Measurements from ENCODE around the gene CCDC171. TPM values are rescaled to one million over a fixed set of nuclear protein-coding genes. Genes with fewer than 3 reads are reported as not detected.

Gene CCDC171
- total RNA-seq, 4 donors from 2014 or later, result 1.1 to 5.1 (median 3.6) TPM

DNA sequence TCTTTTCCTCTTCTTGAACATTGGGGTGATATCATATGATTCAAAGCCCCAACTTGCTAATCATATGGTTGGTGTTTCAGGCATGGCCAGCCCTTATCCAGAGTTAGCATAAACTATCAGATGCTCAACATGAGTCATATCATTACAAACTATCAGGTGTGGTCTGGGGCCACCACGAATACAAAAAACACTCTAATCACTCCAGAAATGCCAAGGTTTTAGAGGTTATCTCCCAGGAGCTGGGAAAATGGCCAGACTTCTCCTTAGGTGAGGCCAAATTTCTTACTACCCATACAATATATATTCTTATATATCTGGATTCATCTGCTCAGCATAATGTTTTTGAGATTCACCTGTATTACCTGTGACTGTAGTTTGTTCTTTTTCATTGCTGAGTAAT is 210.5 kb downstream of the CCDC171 start:
- H3K4me3 ChIP-seq, result no peak overlapping the region
- no peaks in the 10 kb centered on the region for H3K9me3 ChIP-seq
- TF ChIP-seq EP300 (IDR thresholded peaks at IDR 0.05; ENCODE audit: low read depth), result no peak
- H3K27ac ChIP-seq, result no peak overlapping the region
- H3K4me1 ChIP-seq, result no peaks in the 10 kb centered on the region
- DNase-seq, result no peak
- no peaks in the 10 kb centered on the region for H3K36me3 ChIP-seq
- 73 to 80% methylated on average over 1 of the region's 1 CpG for WGBS, 2 donors (ENCODE audit: low coverage in 1 of 2)
- in situ Hi-C loops (cut with MboI; ENCODE audit: low pct_ligation_motif_present in 1 of 4, low pct_unique_long_range_greater_than_20kb in 1 of 4, low sequenced_read_pairs in 3 of 4), result loop anchor here in 1 of 4 donors (10.0 kb wide), 1 partner anchor 61 kb away; no protein-coding TSS in a partner anchor
- intact Hi-C loops (cut with DNase I; ENCODE audit: low total_unique reads), result no loop called here
- H3K27me3 ChIP-seq, result no peaks in the 10 kb centered on the region

- in situ Hi-C loops (cut with MboI; ENCODE audit: low pct_ligation_motif_present in 1 of 4, low pct_unique_long_range_greater_than_20kb in 1 of 4, low sequenced_read_pairs in 3 of 4) (loop anchor here in 1 of 4 donors (10.0 kb wide), 1 partner anchor 61 kb away; no protein-coding TSS in a partner anchor), intact Hi-C loops (cut with DNase I; ENCODE audit: low total_unique reads) (no loop called here)
- no peak overlapping the region for H3K27ac ChIP-seq
- 86 to 97% methylated on average over 2 of the region's 2 CpGs for WGBS, 2 donors (ENCODE audit: low coverage in 1 of 2)
- H3K4me3 ChIP-seq, result no peak overlapping the region
- no peaks in the 10 kb centered on the region for H3K36me3 ChIP-seq
- no peak for DNase-seq
- TF ChIP-seq POLR2AphosphoS5 (IDR thresholded peaks at IDR 0.05) (no peak), EP300 (IDR thresholded peaks at IDR 0.05; ENCODE audit: low read depth) (no peak), POLR2A (IDR thresholded peaks at IDR 0.05) (no peak)
- TF ChIP-seq, protein P1, sequence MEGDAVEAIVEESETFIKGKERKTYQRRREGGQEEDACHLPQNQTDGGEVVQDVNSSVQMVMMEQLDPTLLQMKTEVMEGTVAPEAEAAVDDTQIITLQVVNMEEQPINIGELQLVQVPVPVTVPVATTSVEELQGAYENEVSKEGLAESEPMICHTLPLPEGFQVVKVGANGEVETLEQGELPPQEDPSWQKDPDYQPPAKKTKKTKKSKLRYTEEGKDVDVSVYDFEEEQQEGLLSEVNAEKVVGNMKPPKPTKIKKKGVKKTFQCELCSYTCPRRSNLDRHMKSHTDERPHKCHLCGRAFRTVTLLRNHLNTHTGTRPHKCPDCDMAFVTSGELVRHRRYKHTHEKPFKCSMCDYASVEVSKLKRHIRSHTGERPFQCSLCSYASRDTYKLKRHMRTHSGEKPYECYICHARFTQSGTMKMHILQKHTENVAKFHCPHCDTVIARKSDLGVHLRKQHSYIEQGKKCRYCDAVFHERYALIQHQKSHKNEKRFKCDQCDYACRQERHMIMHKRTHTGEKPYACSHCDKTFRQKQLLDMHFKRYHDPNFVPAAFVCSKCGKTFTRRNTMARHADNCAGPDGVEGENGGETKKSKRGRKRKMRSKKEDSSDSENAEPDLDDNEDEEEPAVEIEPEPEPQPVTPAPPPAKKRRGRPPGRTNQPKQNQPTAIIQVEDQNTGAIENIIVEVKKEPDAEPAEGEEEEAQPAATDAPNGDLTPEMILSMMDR (IDR thresholded peaks at IDR 0.05), result no peak
- no peaks in the 10 kb centered on the region for H3K27me3 ChIP-seq
- no peaks in the 10 kb centered on the region for H3K9me3 ChIP-seq
- H3K4me1 ChIP-seq, result no peaks in the 10 kb centered on the region
Measured at GRCh38 chr9:15764131-15764530, 211.3 kb downstream of the CCDC171 start.

- in situ Hi-C loops (cut with MboI; ENCODE audit: low pct_ligation_motif_present in 1 of 4, low pct_unique_long_range_greater_than_20kb in 1 of 4, low sequenced_read_pairs in 3 of 4), result loop anchor here in 1 of 4 donors (10.0 kb wide), 1 partner anchor 55 kb away; no protein-coding TSS in a partner anchor
- no peaks in the 10 kb centered on the region for H3K4me1 ChIP-seq
- intact Hi-C loops (cut with DNase I; ENCODE audit: low total_unique reads), result no loop called here
- 15 to 79% methylated on average over 2 to 5 of the region's 5 CpGs for WGBS, 2 donors (ENCODE audit: low coverage in 1 of 2)
- H3K27ac ChIP-seq, result no peak overlapping the region
- H3K9me3 ChIP-seq, result no peaks in the 10 kb centered on the region
- no peaks in the 10 kb centered on the region for H3K36me3 ChIP-seq
- H3K27me3 ChIP-seq, result no peaks in the 10 kb centered on the region
- no peak for DNase-seq
- no peak for TF ChIP-seq POLR2A (IDR thresholded peaks at IDR 0.05)
- no peak for TF ChIP-seq EP300 (IDR thresholded peaks at IDR 0.05; ENCODE audit: low read depth)
- TF ChIP-seq, protein P1 (IDR thresholded peaks at IDR 0.05), result no peak
- no peak for TF ChIP-seq POLR2AphosphoS5 (IDR thresholded peaks at IDR 0.05)
- no peak overlapping the region for H3K4me3 ChIP-seq
Measured at GRCh38 chr9:15769547-15769946, 216.7 kb downstream of the CCDC171 start.

DNA sequence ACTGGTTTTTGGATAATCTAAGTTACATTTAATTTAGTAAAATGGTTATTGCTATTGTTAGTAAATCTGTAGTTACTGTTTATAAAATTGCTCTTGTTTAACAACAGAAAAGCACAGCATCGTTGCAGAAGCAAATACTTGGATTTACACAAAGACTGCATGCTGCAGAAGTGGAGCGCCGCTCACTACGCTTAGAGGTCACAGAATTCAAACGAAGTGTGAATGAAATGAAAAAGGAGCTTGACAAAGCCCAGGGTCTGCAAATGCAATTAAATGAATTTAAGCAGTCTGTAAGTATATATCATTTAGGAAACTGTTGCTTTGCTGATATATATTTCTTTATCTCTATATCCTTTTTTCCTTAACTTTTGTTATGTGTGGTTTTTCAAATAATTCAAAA is 226.0 kb downstream of the CCDC171 start:
- H3K27ac ChIP-seq, result no peak overlapping the region
- intact Hi-C loops (cut with DNase I; ENCODE audit: low total_unique reads) (no loop called here), in situ Hi-C loops (cut with MboI; ENCODE audit: low pct_ligation_motif_present in 1 of 4, low pct_unique_long_range_greater_than_20kb in 1 of 4, low sequenced_read_pairs in 3 of 4) (no loop called here)
- no peak for DNase-seq
- TF ChIP-seq, protein P1 (IDR thresholded peaks at IDR 0.05), result no peak
- no peak for TF ChIP-seq EP300 (IDR thresholded peaks at IDR 0.05; ENCODE audit: low read depth)
- no peak for TF ChIP-seq POLR2A (IDR thresholded peaks at IDR 0.05)
- TF ChIP-seq POLR2AphosphoS5 (IDR thresholded peaks at IDR 0.05), result no peak
- WGBS, 2 donors (ENCODE audit: low coverage in 1 of 2), result 68 to 83% methylated on average over 4 to 5 of the region's 5 CpGs
- H3K27me3 ChIP-seq, result no peaks in the 10 kb centered on the region
- H3K4me1 ChIP-seq, result no peaks in the 10 kb centered on the region
- no peaks in the 10 kb centered on the region for H3K36me3 ChIP-seq
- H3K4me3 ChIP-seq, result no peak overlapping the region
- no peaks in the 10 kb centered on the region for H3K9me3 ChIP-seq

DNA sequence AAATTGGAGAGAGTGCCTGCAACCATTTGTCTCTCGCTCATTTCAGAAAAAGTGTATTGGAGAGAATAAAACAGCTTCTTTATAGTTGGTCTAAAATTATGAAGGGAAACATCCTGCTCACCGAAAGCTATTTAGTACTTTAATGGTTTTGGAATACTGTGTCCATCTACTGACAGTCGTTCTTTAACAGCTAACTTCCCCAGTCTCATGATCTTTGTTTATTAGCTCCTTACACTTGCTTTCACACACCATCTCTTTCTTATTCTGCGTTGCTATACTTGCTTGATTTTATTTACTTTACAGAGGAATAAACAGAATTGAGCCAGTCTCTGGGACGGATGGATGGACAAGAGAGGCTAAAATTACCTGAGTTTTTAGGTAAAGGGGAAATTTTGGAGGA is 229.3 kb downstream of the CCDC171 start:
- 75 to 84% methylated on average over 5 of the region's 5 CpGs for WGBS, 2 donors (ENCODE audit: low coverage in 1 of 2)
- in situ Hi-C loops (cut with MboI; ENCODE audit: low pct_ligation_motif_present in 1 of 4, low pct_unique_long_range_greater_than_20kb in 1 of 4, low sequenced_read_pairs in 3 of 4), result no loop called here
- no peak for DNase-seq
- no peaks in the 10 kb centered on the region for H3K36me3 ChIP-seq
- intact Hi-C loops (cut with DNase I; ENCODE audit: low total_unique reads), result no loop called here
- no peaks in the 10 kb centered on the region for H3K4me1 ChIP-seq
- no peak overlapping the region for H3K4me3 ChIP-seq
- H3K27ac ChIP-seq, result no peak overlapping the region
- H3K9me3 ChIP-seq, result no peaks in the 10 kb centered on the region
- TF ChIP-seq, protein P1 (IDR thresholded peaks at IDR 0.05), result no peak
- TF ChIP-seq EP300 (IDR thresholded peaks at IDR 0.05; ENCODE audit: low read depth), result no peak
- H3K27me3 ChIP-seq, result no peaks in the 10 kb centered on the region
